Suprapubic skin (tissue), 4 donors: Measurements from ENCODE around the gene IL36A. TPM values are rescaled to one million over a fixed set of nuclear protein-coding genes. Genes with fewer than 3 reads are reported as not detected.

Source experiments
- DNase-seq, 2 donors: peaks; one replicate each; pipeline ENCODE4 v3.0.0-alpha.2; 2019; ENCODE audit warnings: low spot score in 2 of 2
- H3K27ac ChIP-seq: fragments of 200-600 bp; sonication (generic); one replicate; pipeline ENCODE4 v1.5.1; 2019
- H3K27me3 ChIP-seq: fragments of 200-600 bp; sonication (generic); one replicate; pipeline ENCODE4 v1.5.1; 2019
- H3K36me3 ChIP-seq: fragments of 200-600 bp; sonication (generic); one replicate; pipeline ENCODE4 v1.5.1; 2019
- H3K4me1 ChIP-seq: fragments of 200-600 bp; sonication (generic); one replicate; pipeline ENCODE4 v1.5.1; 2019
- H3K4me3 ChIP-seq: fragments of 200-600 bp; sonication (generic); one replicate; pipeline ENCODE4 v1.5.1; 2019; ENCODE audit warnings: mild to moderate bottlenecking
- H3K9me3 ChIP-seq: fragments of 200-600 bp; sonication (generic); one replicate; pipeline ENCODE4 v1.5.1; 2019
- EP300 ChIP-seq: sonication (generic); formaldehyde crosslinking; IDR thresholded peaks from one replicate; pipeline ENCODE4 v1.6.1; 2017; ENCODE audit warnings: antibody characterized with exemption
- POLR2A ChIP-seq, 2 donors: fragments of 450-650 bp; IDR thresholded peaks; one replicate each; pipeline ENCODE4 v1.6.1; 2017; ENCODE audit warnings: antibody characterized with exemption in 2 of 2, mild to moderate bottlenecking in 2 of 2, moderate library complexity in 2 of 2
- POLR2AphosphoS5 ChIP-seq, 3 donors: sonication (generic); formaldehyde crosslinking; IDR thresholded peaks; one replicate each; pipeline ENCODE4 v1.6.1; 2017; ENCODE audit warnings: antibody characterized with exemption in 3 of 3
- WGBS: methylation state at CpG from one replicate; pipeline ENCODE4 v1.1.5; 2018; 5-methylcytosine and 5-hydroxymethylcytosine counted together
- total RNA-seq, 4 donors: library from RNA; depleted of rRNA; stranded (reverse); fragments of >200 nt; gene quantifications; one replicate each; pipeline ENCODE4 v1.1.0, GENCODE V29; 2016
- TF ChIP-seq, protein P1 (sequence below), 2 donors: fragments of 200-600 bp in 1 of 2; fragments of 450-650 bp in 1 of 2; sonication (generic) in 1 of 2; IDR thresholded peaks; one replicate each; pipeline ENCODE4 v1.5.1; 2016 to 2019; ENCODE audit warnings: antibody characterized with exemption in 2 of 2, mild to moderate bottlenecking in 1 of 2, moderate library complexity in 1 of 2

The IL36A gene
- total RNA-seq, 4 donors from 2014 or later = not detected

DNA sequence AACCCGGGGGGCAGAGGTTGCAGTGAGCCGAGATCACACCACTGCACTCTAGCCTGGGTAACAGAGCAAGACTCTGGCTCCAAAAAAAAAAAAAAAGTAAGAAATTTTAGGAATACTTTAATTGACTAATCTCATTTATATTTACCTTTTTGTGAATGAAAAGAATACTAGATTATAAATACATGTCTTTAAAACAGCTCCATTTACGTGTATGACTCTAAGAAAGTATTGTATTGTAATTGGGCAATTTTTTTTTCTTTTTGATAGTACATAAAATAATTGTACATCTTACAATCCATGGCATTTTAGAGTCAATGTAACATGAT, 8.0 kb downstream of the IL36A start:
- Histone ChIP-seq H3K27ac (no peak overlapping the region), H3K36me3 (no peaks in the 10 kb centered on the region), H3K4me3 (no peak overlapping the region), H3K27me3 (peaks cover 12% of the 10 kb centered on the region), H3K4me1 (no peaks in the 10 kb centered on the region), H3K9me3 (no peaks in the 10 kb centered on the region)
- TF ChIP-seq POLR2A (IDR thresholded peaks at IDR 0.05) (no peak), EP300 (no peak), POLR2AphosphoS5 (IDR thresholded peaks at IDR 0.05) (no peak)
- TF ChIP-seq, protein P1, sequence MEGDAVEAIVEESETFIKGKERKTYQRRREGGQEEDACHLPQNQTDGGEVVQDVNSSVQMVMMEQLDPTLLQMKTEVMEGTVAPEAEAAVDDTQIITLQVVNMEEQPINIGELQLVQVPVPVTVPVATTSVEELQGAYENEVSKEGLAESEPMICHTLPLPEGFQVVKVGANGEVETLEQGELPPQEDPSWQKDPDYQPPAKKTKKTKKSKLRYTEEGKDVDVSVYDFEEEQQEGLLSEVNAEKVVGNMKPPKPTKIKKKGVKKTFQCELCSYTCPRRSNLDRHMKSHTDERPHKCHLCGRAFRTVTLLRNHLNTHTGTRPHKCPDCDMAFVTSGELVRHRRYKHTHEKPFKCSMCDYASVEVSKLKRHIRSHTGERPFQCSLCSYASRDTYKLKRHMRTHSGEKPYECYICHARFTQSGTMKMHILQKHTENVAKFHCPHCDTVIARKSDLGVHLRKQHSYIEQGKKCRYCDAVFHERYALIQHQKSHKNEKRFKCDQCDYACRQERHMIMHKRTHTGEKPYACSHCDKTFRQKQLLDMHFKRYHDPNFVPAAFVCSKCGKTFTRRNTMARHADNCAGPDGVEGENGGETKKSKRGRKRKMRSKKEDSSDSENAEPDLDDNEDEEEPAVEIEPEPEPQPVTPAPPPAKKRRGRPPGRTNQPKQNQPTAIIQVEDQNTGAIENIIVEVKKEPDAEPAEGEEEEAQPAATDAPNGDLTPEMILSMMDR (IDR thresholded peaks at IDR 0.05) = no peak
- 85% methylated on average over 3 of the region's 3 CpGs for WGBS
- no peak for DNase-seq

DNA sequence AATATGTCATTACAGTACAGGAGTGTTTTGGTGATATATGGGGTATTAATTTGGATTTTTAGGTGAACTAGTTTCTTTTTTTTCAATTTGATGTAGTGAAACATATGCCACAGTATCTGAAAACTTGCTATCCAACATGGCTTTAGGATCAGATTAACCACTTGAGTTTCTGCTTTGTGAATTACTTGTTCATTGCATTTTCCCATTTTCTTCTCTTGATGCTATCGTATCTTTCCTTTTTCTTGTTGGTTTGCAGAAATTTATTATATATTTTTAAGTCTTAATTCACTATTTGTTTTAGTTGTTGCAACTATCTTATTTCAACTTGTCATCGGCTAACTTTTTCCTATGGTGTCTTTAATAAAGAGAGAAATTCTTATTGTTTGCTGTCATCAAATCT, 8.8 kb downstream of the IL36A start:
- Histone ChIP-seq H3K27ac (no peak overlapping the region), H3K9me3 (no peaks in the 10 kb centered on the region), H3K4me1 (no peaks in the 10 kb centered on the region), H3K36me3 (no peaks in the 10 kb centered on the region), H3K4me3 (no peak overlapping the region), H3K27me3 (peaks cover 16% of the 10 kb centered on the region)
- no peak for DNase-seq
- no peak for TF ChIP-seq EP300
- no peak for TF ChIP-seq POLR2AphosphoS5 (IDR thresholded peaks at IDR 0.05)
- no peak for TF ChIP-seq POLR2A (IDR thresholded peaks at IDR 0.05)
- TF ChIP-seq, protein P1 (IDR thresholded peaks at IDR 0.05) = no peak
- WGBS = 99% methylated on average over 2 of the region's 2 CpGs

DNA sequence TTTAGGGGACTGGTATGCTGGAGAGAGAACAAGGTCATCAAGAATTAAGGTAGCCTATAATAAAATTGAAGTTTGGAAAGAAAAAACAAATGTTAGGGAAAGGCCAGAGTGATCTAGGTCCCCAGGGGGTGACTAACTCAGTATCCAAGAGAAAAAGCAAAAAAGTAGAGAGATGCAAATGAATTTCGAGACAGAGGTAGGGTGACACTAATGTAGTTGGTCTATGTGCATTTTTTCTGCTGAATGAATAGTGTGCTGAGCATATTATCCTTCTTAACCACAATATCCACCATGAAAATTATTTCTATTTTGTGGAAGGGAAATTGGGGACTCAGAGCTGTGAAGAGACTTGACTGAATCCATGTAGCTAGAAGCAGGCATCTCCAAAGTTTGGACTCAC, 9.8 kb downstream of the IL36A start:
- H3K9me3 ChIP-seq = no peaks in the 10 kb centered on the region
- WGBS = 80% methylated on average over 1 of the region's 1 CpG
- H3K4me1 ChIP-seq = no peaks in the 10 kb centered on the region
- no peak for TF ChIP-seq POLR2A (IDR thresholded peaks at IDR 0.05)
- TF ChIP-seq, protein P1 (IDR thresholded peaks at IDR 0.05) = no peak
- no peak for TF ChIP-seq POLR2AphosphoS5 (IDR thresholded peaks at IDR 0.05)
- TF ChIP-seq EP300 = no peak
- H3K27me3 ChIP-seq = peaks cover 16% of the 10 kb centered on the region
- no peak overlapping the region for H3K27ac ChIP-seq
- DNase-seq = no peak
- no peaks in the 10 kb centered on the region for H3K36me3 ChIP-seq
- no peak overlapping the region for H3K4me3 ChIP-seq

DNA sequence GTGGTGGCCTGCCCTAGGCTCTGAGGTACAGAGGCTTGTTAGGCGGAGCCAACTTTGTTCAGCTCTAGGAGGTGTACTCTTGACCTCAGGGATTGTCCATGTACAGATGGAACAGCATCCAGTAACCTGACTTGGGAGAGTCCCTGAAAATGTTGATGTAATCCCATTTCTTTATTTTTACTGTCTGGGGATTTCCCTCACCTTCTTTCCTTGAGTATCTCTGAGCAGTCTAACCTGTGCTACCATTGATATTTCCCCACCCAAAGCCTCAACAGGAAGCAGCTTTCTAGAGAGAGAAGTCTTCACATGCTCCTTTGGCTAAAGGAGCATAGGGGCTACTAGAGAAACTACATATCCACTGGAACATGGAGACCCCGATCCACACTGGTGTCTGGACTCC, 10.4 kb downstream of the IL36A start:
- no peak overlapping the region for H3K4me3 ChIP-seq
- H3K36me3 ChIP-seq = no peaks in the 10 kb centered on the region
- H3K4me1 ChIP-seq = no peaks in the 10 kb centered on the region
- TF ChIP-seq POLR2A (IDR thresholded peaks at IDR 0.05) (no peak), EP300 (no peak), POLR2AphosphoS5 (IDR thresholded peaks at IDR 0.05) (no peak)
- TF ChIP-seq, protein P1 (IDR thresholded peaks at IDR 0.05) = no peak
- H3K9me3 ChIP-seq = no peaks in the 10 kb centered on the region
- H3K27ac ChIP-seq = no peak overlapping the region
- WGBS = 95% methylated on average over 2 of the region's 2 CpGs
- no peak for DNase-seq
- H3K27me3 ChIP-seq = peaks cover 16% of the 10 kb centered on the region

DNA sequence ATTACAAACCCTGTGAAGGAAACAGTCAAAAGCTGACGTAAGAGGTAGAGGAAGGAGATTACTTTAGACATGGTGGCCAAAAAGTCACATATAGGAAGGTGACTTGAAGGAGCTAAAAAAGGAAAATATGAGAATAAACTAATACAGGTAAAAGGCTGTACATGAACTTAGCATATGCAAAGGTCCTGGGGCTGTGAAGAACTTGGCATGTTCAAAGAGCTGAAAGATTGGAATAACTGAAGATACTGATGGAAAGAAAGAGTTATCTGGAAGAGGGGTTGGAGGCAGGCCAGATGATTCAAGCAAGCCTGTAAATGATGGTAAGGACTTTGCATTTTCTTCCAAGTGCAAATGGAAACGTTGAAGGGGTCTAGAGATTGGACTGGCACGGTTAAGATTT, 13.2 kb downstream of the IL36A start:
- whole genome bisulfite sequencing = 94% methylated on average over 3 of the region's 3 CpGs
- H3K4me1 ChIP-seq = no peaks in the 10 kb centered on the region
- no peaks in the 10 kb centered on the region for H3K9me3 ChIP-seq
- peaks cover 16% of the 10 kb centered on the region for H3K27me3 ChIP-seq
- no peak overlapping the region for H3K27ac ChIP-seq
- TF ChIP-seq, protein P1 (IDR thresholded peaks at IDR 0.05) = no peak
- TF ChIP-seq EP300 = no peak
- TF ChIP-seq POLR2A (IDR thresholded peaks at IDR 0.05) = no peak
- TF ChIP-seq POLR2AphosphoS5 (IDR thresholded peaks at IDR 0.05) = no peak
- no peak overlapping the region for H3K4me3 ChIP-seq
- H3K36me3 ChIP-seq = no peaks in the 10 kb centered on the region
- no peak for DNase-seq
